ENCODE data around the gene SGCE. TPM values are rescaled to one million over a fixed set of nuclear protein-coding genes. Genes with fewer than 3 reads are reported as not detected.

The SGCE gene
- total RNA-seq, 1 experiment from 2014 or later: 56.2 TPM

DNA sequence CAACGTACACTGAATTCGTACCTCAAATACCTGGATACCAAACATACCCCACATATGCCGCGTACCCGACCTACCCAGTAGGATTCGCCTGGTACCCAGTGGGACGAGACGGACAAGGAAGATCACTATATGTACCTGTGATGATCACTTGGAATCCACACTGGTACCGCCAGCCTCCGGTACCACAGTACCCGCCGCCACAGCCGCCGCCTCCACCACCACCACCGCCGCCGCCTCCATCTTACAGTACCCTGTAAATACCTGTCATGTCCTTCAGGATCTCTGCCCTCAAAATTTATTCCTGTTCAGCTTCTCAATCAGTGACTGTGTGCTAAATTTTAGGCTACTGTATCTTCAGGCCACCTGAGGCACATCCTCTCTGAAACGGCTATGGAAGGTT is 9.5 kb upstream of the SGCE start:
- Mint-ChIP-seq H3K4me3 (ENCODE audit: unreplicated experiment) (no peak overlapping the region), H3K4me1 (ENCODE audit: low read depth, unreplicated experiment) (peaks cover 6% of the 10 kb centered on the region), H3K27me3 (ENCODE audit: insufficient read depth, unreplicated experiment) (no peaks in the 10 kb centered on the region), H3K27ac (ENCODE audit: unreplicated experiment) (no peak overlapping the region), H3K36me3 (ENCODE audit: insufficient read depth, unreplicated experiment) (peaks cover 45% of the 10 kb centered on the region), H3K9me3 (ENCODE audit: unreplicated experiment) (no peaks in the 10 kb centered on the region)
- DNase-seq: no peak
- ChIA-PET POLR2A (no interaction called here), CTCF (no interaction called here)
- Histone ChIP-seq H3K4me1 (no peaks in the 10 kb centered on the region), H3K4me3 (ENCODE audit: low read depth, low read length) (no peak overlapping the region), H3K9me3 (no peaks in the 10 kb centered on the region), H3K36me3 (ENCODE audit: control insufficient read depth, insufficient read depth, low read length) (peaks cover 16% of the 10 kb centered on the region), H3K27me3 (replicated peaks; ENCODE audit: control insufficient read depth, insufficient read depth, low read length) (no peaks in the 10 kb centered on the region)
- BruUV-seq (replicated peaks): no TSS peak
- TF ChIP-seq, protein P1, sequence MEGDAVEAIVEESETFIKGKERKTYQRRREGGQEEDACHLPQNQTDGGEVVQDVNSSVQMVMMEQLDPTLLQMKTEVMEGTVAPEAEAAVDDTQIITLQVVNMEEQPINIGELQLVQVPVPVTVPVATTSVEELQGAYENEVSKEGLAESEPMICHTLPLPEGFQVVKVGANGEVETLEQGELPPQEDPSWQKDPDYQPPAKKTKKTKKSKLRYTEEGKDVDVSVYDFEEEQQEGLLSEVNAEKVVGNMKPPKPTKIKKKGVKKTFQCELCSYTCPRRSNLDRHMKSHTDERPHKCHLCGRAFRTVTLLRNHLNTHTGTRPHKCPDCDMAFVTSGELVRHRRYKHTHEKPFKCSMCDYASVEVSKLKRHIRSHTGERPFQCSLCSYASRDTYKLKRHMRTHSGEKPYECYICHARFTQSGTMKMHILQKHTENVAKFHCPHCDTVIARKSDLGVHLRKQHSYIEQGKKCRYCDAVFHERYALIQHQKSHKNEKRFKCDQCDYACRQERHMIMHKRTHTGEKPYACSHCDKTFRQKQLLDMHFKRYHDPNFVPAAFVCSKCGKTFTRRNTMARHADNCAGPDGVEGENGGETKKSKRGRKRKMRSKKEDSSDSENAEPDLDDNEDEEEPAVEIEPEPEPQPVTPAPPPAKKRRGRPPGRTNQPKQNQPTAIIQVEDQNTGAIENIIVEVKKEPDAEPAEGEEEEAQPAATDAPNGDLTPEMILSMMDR (IDR thresholded peaks at IDR 0.05; ENCODE audit: insufficient read depth in 1 of 2, low read depth in 1 of 2, low read length in 1 of 2, severe bottlenecking in 1 of 2, unreplicated experiment in 1 of 2): no peak
- intact Hi-C loops (cut with micrococcal nuclease; ENCODE audit: unreplicated experiment): no loop called here

- POLR2A ChIA-PET: no interaction called here
- H3K9me3 Mint-ChIP-seq (ENCODE audit: unreplicated experiment): no peaks in the 10 kb centered on the region
- TF ChIP-seq, protein P1 (IDR thresholded peaks at IDR 0.05; ENCODE audit: insufficient read depth in 1 of 2, low read depth in 1 of 2, low read length in 1 of 2, severe bottlenecking in 1 of 2, unreplicated experiment in 1 of 2): no peak
Observed at GRCh38 chr7:94664023-94664422, 8.1 kb upstream of the SGCE start.

GRCh38 chr7:94662548-94662947 is 6.6 kb upstream of the SGCE start:
- Mint-ChIP-seq H3K27me3 (ENCODE audit: insufficient read depth, unreplicated experiment) (no peaks in the 10 kb centered on the region), H3K4me1 (ENCODE audit: low read depth, unreplicated experiment) (peaks cover 6% of the 10 kb centered on the region), H3K27ac (ENCODE audit: unreplicated experiment) (no peak overlapping the region), H3K4me3 (ENCODE audit: unreplicated experiment) (no peak overlapping the region), H3K9me3 (ENCODE audit: unreplicated experiment) (no peaks in the 10 kb centered on the region), H3K36me3 (ENCODE audit: insufficient read depth, unreplicated experiment) (peaks cover 37% of the 10 kb centered on the region)
- Histone ChIP-seq H3K36me3 (ENCODE audit: control insufficient read depth, insufficient read depth, low read length) (peaks cover 16% of the 10 kb centered on the region), H3K9me3 (no peaks in the 10 kb centered on the region), H3K4me3 (ENCODE audit: low read depth, low read length) (no peak overlapping the region), H3K27me3 (replicated peaks; ENCODE audit: control insufficient read depth, insufficient read depth, low read length) (no peaks in the 10 kb centered on the region), H3K4me1 (no peaks in the 10 kb centered on the region)
- BruUV-seq (replicated peaks): no TSS peak
- POLR2A ChIA-PET: no interaction called here
- CTCF ChIA-PET: no interaction called here
- intact Hi-C loops (cut with micrococcal nuclease; ENCODE audit: unreplicated experiment): no loop called here
- TF ChIP-seq, protein P1 (IDR thresholded peaks at IDR 0.05; ENCODE audit: insufficient read depth in 1 of 2, low read depth in 1 of 2, low read length in 1 of 2, severe bottlenecking in 1 of 2, unreplicated experiment in 1 of 2): no peak
- DNase-seq: no peak

More at GRCh38 chr7:94664023-94664422, 8.1 kb upstream of the SGCE start:
- Histone ChIP-seq H3K4me1 (no peaks in the 10 kb centered on the region), H3K9me3 (no peaks in the 10 kb centered on the region), H3K4me3 (ENCODE audit: low read depth, low read length) (no peak overlapping the region), H3K36me3 (ENCODE audit: control insufficient read depth, insufficient read depth, low read length) (peaks cover 16% of the 10 kb centered on the region), H3K27me3 (replicated peaks; ENCODE audit: control insufficient read depth, insufficient read depth, low read length) (no peaks in the 10 kb centered on the region)
- Mint-ChIP-seq H3K27me3 (ENCODE audit: insufficient read depth, unreplicated experiment) (no peaks in the 10 kb centered on the region), H3K36me3 (ENCODE audit: insufficient read depth, unreplicated experiment) (peaks cover 43% of the 10 kb centered on the region), H3K4me1 (ENCODE audit: low read depth, unreplicated experiment) (peaks cover 6% of the 10 kb centered on the region), H3K4me3 (ENCODE audit: unreplicated experiment) (no peak overlapping the region), H3K27ac (ENCODE audit: unreplicated experiment) (no peak overlapping the region)
- no peak for DNase-seq
- intact Hi-C loops (cut with micrococcal nuclease; ENCODE audit: unreplicated experiment): no loop called here
- CTCF ChIA-PET: no interaction called here
- no TSS peak for BruUV-seq (replicated peaks)
